LNCAP (cell line): ENCODE results near the gene EIF3F.

ENCODE experiments used
- TF ChIP-seq, protein P1 (sequence below): fragments of 450-650 bp; IDR thresholded peaks from 2 replicates; pipeline ENCODE4 v1.5.1; 2017; ENCODE audit warnings: mild to moderate bottlenecking

Gene EIF3F

DNA sequence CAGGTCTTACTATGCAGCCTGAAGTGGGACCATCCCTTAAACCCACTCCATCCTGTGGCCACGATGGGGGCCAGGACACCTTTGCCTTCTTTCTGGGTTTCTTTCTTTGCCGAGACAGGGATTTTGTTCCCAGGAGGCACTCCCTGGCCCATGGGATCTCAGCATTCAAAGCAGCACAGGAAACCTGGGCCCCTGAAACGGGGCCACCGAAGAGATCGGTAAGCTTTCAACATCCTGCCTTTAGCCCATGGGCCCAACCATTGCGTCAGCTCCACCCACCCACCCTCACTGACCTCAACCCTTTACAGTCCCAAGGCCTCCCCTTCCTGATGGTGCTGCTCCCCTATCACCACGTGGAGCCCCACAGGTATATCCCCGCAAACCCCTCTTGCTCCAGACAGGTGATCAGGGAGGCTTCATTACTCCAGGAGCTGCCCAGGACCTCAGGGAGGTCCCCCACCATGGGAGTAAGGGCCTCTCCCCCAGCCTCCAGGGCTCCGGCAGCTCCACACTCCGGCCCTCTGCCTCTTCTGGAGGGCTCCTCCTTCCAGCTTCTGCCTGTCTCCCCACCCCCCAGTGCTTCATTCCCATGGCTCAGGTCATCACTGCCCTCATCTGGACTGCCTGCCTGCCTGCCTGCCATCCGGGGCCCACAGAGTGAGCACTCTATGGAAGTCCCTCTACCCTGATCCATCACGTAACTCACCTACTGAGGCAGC lies 51.8 kb downstream of the EIF3F start:
- TF ChIP-seq, protein P1, sequence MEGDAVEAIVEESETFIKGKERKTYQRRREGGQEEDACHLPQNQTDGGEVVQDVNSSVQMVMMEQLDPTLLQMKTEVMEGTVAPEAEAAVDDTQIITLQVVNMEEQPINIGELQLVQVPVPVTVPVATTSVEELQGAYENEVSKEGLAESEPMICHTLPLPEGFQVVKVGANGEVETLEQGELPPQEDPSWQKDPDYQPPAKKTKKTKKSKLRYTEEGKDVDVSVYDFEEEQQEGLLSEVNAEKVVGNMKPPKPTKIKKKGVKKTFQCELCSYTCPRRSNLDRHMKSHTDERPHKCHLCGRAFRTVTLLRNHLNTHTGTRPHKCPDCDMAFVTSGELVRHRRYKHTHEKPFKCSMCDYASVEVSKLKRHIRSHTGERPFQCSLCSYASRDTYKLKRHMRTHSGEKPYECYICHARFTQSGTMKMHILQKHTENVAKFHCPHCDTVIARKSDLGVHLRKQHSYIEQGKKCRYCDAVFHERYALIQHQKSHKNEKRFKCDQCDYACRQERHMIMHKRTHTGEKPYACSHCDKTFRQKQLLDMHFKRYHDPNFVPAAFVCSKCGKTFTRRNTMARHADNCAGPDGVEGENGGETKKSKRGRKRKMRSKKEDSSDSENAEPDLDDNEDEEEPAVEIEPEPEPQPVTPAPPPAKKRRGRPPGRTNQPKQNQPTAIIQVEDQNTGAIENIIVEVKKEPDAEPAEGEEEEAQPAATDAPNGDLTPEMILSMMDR: no peak

DNA sequence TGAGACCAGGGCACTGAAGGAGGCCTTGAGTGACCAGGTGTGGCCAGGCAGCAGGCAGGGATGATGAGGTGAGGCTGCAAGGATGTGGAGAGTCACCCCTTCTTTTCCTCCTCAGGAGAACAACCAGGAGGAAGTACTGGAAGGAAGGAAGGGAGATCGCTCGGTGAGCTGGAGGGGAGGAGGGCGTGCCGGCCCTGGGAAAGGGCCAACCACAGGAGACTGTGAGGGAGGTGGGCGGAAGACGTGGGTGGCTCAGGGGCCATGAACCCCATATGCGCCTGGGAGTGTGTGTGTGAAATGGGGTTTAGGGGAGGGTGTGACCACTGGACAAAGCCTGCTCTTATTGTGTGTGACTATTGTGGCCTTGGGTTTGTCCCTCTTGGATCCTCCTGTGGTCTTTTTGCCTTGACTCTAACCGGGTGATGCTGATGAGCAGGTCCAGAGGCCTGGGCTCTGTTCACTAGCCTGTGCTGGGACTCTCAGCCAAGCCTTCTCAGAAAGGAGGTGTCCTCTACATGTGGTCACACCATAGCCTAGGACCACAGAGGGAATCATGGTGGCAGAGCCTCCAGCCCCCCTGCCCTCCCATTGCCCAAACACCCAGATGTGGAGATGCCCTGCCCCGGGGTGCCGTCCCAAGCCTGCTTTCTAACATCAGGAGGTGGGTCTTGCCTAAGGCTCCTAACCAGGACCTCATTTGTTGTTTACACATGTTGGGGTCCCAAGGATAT lies 52.6 kb downstream of the EIF3F start:
- TF ChIP-seq, protein P1: no peak

DNA sequence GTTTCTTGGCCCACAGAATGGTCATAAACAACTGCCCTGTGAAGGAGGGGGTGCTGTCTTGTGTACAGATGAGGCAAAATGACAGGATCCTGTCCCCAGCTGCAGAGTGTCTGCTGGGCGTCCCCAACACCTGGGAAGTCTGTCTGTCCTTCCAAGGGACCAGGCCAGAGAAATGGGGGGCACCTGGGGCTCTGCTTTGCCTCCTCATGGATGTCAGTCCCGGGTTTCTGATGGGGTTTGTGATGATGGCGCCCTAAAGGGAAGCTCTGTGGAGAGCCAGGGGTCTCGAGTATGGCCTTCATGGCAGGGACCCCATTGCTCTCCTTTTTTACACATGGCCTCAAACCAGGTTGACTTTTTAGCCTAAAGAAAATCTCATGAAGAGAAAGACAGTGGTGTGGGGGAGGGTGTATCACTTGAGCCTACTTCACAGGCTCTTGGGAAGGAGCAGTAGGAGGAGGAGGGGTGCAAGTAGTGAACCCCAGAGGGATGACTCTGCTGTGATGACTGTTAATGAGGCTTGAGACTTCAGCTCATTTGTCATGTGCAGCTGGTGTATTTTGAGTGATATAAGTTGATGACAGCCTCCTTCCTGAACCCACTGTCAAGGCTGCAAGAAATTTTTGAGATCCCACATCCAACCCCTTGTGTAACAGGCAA lies 53.3 kb downstream of the EIF3F start:
- TF ChIP-seq, protein P1: no peak

DNA sequence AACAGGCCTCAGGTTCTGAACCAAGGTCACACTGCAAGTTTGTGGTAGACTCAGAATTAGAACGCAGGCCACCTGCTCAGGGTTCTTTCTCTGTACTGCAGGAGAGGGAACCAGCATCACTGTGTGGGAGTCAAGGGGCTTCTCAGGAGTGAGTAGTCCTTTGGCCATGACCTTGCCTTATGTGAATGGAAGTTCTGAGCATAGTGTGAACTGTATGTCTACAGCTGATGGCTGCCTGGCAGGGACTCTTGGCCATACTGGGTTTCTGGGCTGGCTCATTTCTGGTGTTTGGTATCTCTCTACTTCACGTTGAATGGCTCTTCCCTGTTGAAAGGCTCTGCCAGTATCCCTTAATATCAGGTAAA lies 53.8 kb downstream of the EIF3F start:
- TF ChIP-seq, protein P1: no peak

DNA sequence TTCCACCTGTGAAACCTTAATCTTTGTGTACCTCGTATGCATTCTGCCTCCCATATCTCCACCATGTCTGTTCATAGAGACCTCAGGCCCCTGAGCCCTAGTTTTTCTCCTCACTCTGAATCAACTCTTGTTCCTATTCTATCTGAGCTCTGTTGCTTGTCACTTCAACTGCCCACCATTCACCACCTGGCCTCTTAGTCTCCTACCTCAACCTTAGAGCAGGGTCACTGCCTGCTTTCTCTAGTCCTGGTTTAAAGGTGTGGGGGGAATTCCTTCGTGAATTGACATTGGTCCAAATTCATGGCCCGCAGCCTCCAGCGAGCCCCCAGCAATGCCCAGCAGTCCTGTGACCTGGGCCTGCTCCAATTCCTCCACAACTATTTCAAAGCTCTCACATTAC lies 54.4 kb downstream of the EIF3F start:
- TF ChIP-seq, protein P1: no peak

DNA sequence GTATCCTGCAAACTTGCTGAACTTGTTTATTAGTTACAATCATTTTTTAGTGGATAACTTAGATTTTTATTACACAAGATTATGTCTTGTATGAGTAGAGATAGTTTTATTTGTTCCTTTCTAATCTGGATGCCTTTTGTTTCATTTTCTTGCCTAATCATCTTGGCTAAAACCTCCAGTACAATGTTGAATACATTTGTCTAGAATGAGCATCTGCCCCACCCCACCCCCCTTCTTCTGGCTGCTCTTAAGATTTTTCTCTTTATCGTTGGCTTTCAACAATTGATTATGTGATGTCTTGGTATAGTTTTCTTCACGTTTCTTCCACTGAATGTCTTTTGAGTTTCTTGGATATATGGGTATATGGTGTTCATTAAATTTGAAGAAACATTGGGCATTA lies 56.6 kb downstream of the EIF3F start:
- TF ChIP-seq, protein P1: no peak

DNA sequence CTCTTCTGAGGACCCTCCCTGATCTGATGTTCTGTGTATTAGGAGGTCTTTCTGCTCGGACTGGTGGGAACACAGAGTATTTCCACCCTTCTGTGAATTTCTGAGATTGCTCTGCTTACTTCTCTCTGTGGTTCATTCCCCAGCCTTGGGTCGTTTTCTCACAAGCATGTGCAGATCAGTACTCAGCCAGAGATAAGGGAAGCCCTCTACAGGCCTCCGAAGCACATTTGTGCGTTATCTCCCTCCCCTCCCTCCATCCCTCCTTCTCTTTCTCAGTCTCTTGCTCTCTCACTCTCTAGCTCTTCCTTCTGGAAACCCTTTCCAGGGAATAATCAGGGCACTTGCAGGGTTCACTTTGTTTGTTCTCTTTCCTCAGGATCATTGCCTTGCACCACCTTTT lies 58.7 kb downstream of the EIF3F start:
- TF ChIP-seq, protein P1: no peak
